Activated T-cell treated with anti-CD3 and anti-CD28 coated beads for 48 hours (primary cell): ENCODE data around the gene CHD2.

Experiments
- DNase-seq: peaks from one replicate; pipeline ENCODE4 v3.0.0-alpha.2; 2020; ENCODE audit warnings: low read depth

Gene CHD2

DNA sequence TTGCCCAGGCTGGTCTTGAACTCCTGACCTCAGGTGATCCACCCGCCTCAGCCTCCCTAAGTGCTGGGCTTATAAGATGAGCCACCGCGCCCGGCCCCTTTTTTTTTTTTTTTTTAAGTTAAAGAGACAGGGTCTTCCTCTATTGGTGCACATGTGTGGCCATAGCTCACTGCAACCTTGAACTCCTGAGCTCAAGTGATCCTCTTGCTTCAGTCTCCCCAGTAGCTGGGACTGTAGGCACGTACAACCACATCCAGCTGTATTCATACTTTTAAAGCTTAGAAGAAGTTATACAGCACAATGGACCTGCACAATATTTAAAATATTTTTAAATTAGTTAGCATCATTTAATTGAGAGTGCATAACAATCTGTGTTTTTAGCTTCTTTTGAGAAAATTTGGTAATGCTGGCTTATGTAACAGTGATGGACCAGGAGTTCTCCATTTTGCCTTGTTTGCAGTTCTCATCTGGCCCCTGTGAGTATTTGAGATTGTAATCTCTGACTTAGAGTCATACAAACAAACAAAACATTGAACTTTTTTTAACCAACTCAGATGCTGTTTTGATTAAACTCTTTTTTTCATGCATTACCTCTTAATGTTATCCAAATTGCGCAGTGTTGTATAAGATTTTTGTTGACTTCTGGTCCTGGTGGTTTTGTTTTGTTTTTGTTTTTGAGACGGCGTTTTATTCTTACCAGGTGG lies 33.0 kb downstream of the CHD2 start:
- no peak for DNase-seq

DNA sequence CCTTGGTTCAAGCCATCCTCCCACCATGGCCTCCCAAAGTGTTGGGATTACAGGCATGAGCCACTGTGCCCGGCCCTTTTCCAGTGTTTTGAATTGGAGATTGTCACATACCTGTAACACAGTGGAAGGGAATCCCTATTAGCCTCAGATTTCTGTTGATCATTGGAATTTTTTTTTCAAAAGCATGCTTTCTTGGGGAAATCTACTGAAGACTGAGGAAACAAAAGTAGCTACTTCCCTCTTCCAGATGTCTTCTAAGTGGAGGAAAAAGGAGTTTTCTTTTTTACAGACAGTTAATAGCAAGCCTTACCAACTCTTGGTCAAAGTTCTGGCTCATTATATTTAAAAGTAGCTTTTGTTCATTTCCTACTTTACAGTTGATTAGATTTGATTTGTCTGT lies 33.7 kb downstream of the CHD2 start:
- no peak for DNase-seq

DNA sequence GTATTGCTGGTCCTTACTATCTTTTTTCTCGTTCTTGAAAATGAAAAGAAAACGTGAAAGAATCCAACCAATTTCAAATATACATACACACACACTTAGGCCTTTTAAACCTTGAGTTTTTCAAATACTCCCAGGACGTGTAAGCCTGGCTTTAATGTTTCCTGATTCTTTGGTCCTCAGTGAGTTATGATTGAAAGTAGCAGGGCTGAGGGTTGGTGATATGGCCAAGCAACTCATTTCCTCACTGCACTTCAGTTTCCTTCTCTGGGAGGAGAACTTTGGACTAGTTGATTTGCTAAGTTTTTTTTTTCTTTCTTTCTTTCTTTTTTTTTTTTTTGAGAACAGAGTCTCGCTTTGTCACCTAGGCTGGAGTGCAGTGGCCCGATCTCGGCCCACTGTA lies 34.6 kb downstream of the CHD2 start:
- no peak for DNase-seq

DNA sequence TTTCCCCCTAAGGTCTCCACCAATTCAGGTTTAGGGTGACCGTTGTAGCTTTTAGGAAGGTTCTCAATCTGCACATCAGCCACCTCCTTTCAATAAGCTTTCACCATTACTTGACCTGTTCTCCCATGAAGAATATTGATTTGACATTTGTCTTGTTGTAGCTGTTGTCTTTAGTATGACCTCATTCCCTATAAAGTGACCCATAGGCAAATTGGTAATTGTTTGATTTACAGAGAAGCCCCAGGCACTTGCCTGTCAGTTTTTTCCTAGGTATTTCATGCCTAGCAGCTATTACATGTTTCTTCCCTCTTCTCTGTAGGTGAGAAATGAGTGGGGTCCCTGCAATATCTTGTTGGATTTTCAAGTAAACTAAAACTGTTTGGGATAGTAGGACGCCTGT lies 36.0 kb downstream of the CHD2 start:
- no peak for DNase-seq

DNA sequence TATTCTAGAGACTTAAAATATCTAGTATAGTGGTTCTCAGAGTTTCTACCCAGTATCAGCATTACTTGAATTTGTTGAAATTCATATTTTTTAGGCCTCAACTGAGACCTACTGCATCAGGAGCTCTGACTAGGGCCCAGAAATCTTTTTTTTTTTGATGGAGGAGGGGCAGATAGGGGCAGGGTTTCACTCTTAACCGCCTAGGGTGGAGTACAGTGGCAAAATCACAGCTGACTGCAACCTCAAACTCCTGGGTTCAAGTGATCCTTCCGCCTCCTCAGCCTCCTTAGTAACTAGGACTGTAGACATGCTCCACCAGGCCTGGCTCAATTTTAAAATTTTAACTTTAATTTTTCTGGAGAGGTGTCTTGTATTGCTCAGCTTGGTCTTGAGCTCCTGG lies 36.6 kb downstream of the CHD2 start:
- no peak for DNase-seq

DNA sequence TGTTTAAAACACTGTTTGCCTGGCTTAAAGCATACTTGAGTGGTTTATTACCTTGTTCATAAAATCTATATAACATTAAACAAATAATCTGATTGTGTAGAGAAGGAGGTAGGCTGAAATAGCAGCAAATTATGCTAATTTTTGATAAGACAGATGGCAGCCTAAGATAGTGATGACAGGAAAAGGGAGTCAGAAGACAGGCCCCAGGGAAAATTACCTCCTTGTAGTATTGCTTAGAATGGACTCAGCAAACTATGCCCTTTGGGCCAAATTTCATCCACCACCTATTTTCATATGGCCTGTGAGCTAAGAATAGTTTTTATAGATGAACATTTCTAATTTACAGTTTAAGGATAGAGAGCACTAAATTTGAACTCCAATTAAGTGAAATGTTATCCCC lies 37.8 kb downstream of the CHD2 start:
- no peak for DNase-seq

DNA sequence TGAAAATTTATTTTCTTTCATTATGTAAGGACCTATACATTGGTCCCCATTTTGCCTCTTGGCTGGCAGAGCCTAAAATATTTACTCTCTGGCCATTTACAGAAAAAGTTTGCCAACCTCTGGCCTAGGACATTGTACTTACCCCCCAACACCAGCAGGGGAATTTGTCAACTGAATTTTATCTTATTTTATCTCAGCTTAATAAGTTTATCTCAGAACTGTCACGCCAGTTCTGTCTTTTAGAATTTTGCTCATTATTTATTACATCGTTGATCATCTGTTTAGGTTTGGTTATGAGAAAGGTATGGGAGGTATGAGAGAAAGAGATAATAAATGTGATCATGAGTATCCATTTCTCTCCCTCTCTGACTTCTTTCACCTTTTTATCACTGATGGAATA lies 38.3 kb downstream of the CHD2 start:
- DNase-seq, result no peak

DNA sequence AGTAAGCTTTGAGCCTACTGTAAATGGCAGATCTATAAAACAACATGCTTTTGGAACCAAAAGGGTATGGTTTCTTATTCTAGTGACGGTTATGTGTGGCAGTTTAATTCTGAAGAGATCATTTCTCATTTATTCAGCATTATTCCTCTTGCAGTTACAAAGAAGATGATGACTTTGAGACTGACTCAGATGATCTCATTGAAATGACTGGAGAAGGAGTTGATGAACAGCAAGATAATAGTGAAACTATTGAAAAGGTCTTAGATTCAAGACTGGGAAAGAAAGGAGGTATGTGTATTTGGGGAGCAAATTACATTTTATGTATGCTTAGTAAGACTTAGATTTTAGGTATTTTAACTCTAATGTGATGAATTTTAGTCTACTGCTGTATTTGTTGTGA lies 41.5 kb downstream of the CHD2 start:
- DNase-seq, result no peak

DNA sequence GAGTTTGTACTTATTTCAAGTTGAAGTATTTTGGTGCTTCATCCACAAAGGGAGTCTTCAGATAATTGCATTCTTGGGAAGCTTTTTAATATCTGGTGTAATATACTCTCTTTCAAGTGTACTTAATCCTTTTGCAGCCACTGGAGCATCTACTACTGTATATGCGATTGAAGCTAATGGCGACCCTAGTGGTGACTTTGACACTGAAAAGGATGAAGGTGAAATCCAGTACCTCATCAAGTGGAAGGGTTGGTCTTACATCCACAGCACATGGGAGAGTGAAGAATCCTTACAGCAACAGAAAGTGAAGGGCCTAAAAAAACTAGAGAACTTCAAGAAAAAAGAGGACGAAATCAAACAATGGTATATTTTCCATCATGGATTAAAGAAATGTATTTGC lies 42.6 kb downstream of the CHD2 start:
- no peak for DNase-seq

DNA sequence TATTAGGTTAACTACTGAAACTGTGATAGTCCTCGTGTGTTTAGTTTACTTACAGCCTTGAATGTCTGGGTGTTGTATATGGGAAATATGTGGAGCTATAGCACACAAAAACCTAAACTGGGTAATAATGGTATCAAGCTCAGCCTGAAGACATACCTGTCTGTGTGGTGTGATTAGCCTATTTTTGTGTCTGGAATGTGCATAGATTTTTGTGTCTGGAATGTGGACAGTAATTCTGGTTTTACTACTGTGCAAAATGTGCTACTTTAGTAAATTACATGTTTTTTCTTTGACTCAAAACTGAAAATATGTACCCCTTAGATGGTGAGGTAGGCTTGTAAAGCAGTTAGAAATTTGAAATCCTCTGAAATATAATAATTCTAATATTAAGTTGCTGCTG lies 43.5 kb downstream of the CHD2 start:
- no peak for DNase-seq

DNA sequence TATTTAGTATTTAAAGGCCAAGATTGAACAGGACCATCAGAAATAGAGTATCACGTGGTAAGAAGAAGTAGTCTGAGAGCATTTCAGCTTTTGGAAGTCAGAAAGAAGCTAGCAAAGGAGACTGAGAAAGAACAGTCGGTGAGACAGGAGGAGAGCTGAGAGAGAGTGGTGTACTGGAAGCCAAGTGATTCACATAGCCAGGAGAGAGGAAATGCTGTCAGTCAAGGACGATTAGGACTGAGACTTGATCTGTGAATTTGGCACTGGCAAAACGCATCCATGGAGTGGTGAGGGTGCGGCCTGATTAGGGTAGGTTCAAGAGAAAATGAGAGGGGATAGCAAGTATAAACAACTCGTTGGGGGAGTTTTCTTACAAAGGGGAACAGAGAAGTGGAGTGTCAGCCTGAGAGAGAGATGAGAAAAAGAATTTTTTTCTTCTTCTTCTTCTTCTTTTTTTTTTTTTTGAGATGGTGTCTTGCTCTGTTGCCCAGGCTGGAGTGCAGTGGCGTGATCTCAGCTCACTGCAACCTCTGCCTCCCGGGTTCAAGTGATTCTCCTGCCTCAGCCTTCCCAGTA lies 44.9 kb downstream of the CHD2 start:
- DNase-seq, result no peak

DNA sequence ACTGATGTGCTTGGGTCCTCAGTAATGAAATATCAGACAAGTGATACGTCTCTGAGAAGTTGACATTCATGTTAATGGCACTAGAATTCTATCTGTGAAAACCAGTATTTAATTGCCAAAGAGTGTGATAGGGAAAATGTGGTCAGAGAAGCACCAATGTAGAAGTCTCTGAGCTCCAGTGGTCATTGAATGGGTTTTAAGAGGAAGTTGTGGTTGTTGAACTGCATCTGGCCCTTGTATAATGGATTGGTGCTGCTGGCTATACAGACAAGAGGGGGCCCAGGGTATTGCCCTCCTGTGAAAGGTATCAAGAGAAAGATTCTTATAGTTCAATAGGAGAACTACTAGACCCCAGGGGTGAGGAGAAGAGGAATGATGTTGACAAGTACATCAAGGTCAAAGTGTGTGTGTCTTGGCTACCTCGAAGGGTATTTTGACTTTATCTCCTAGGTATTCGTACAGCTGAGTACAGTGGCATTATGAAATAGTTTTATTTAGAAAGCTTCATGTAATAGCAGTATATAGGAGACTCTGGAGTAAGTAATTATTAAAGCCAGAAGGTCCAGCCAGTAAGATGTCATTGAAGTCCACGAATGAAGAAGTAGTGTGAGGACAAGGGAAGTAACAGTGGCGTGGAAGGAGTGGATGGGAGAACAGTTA lies 47.1 kb downstream of the CHD2 start:
- DNase-seq, result no peak

DNA sequence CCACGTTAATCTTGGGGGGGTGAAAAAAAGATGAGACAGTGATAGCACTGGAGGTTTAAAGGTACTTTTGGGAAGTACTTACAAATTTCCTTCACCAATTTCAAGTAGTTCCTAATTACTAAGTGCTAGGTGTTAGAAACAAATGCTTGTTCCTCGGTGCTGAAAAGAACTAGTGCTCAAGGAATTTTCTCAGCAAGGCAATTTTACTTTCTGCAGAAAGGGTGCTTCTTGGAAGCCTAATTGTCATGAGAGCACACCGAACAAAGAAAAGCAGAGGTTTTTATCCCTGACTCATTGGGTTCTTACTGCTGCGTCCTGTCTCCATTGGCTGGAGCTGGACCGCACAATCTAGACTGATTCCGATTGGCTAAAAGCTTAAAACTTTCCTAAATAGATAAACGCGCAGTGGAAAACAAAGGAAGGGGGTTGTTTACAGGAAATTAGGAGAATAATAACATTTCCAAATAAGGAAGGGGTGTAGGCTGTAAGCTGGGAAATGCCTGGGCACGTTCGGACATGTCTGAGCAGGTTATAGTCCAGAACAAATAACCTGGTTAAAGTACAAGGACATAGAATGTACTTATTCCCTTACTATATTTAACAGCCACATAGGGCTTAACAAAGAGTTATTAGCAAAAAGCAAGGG lies 49.6 kb downstream of the CHD2 start:
- no peak for DNase-seq

DNA sequence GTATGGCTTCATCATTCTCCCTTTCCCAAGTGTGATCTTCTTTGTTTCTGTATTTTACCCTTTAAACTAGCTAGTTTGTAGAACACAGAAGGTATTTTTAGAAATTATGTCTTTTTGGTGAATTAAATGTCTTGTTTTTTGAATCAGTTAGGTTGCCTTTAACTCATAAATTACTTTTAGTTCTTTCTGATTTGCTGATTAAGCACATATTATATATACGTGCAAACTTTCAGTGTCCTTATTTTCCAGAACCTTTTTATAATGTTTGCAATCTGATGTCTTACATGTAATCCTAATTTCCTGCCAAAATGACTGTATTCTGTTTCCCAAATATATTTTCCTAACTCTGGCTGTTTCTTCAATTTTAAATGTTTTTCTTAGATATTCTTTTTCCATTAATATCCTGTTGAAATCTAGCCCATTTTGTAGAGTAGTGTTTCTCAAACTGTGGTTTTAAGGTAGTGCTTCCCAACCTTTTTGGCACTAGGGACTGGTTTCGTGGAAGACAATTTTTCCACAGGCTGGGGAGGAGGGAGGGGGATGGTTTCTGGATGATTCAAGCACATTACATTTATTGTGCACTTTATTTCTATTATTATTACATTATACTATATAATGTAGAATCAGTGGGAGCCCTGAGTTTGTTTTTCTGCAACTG lies 51.8 kb downstream of the CHD2 start:
- no peak for DNase-seq

DNA sequence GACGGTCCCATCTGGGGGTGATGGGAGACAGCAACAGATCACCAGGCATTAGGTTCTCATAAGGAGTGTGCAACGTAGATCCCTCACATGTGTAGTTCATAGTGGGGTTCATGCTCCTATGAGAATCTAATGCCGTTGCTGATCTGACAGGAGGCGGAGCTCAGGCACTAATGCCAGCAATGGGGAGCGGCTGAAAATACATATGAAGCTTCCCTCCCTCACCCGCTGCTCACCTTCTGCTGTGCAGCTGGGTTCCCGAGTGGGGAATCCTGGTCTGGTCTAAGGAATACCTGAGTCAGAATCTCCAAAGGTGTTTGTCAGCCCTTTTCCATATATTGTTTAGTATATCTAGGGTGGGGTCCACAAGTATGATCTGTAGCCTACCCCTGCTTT lies 52.3 kb downstream of the CHD2 start:
- no peak for DNase-seq

DNA sequence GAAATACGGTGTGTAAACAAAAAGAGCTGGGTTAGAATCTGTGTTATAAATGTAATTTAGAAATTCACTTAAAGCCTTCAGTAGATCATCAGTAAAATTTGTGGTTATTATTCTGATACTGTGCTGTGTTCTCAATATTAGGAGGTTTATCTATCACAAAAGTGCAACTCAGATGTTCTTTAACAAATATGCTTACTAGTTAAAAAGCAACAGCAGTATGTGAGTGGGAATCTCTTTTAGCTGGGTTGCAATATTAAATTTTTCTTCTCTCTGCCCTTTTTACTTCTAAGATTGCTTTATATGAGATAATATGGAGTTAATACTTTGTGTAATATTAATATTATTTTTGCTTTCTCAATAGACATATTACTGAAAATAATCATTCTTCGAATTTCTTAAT lies 53.4 kb downstream of the CHD2 start:
- DNase-seq, result no peak

DNA sequence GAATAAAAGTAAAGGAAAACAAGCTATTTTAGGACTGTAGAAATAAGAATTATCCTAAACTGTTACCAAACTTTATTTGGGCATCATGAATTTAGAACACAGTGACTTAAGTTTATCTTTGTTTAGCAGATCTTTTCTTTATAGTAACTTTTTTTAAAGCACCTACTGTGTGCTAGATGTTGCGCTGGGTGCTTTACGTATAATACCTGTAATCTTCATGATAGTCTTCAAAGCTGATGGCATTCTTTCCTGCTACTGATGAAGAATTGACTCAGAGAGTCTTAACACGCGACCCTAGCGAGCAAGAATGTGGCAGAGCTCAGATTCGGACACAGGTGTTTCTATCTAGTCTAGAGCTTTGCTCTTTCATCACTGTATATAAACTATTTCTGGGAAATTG lies 53.9 kb downstream of the CHD2 start:
- DNase-seq, result no peak

DNA sequence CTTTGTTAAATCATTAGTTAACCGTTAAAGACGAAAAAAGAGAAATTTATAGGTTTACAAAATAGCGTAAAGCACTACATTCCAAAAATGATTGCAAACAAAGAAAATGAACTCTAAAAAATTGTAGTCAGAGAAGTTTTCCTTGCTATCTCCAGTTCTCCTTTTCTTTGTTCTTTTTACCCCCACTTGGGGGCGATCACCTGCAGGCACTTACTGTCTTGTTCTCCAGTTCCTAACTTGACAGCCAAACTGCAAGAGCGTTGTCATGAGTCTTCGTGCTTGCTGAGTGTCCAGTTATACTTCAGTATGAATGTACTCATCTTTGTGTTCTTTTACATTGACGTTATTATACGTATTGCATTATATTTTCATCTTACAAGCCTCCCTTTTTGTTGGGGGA lies 54.5 kb downstream of the CHD2 start:
- DNase-seq, result no peak

DNA sequence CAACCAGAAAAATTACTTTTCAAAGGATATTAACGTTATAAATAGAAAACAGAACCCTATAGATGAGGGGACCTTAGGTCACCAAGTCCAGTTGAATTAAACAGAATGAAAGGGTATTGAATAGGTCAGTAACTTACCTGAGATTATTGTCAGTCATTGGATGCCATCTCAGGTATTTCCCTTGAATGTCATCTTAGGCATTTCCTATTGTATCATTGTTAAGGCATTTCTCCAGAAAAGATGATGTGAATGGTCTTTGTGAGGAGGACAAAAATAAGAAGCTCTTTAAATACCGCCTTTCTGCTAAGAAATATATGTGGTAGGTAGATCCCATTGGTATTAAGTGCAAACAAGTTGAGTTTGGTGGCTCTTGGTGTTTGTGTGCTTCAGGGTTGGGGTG lies 55.6 kb downstream of the CHD2 start:
- DNase-seq, result no peak

DNA sequence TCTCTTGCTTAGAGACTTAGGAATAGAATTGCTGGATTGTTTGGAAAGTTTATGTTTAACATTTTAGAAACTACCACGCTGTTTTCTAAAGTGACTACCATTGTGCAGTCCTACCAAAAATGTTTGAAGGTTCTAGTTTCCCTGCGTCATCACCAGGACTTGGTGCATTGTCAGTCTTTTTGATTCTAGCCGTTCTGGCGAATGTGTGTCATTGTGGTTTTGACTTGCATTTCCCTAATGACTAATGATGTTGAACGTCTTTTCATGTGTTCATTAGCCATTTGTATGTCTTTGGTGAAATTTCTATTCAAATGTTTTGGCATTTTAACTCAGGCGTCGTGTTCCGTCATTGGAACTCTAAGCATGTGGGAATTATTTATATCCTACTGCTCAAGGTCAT lies 58.0 kb downstream of the CHD2 start:
- peak; percentile 27 for DNase-seq

DNA sequence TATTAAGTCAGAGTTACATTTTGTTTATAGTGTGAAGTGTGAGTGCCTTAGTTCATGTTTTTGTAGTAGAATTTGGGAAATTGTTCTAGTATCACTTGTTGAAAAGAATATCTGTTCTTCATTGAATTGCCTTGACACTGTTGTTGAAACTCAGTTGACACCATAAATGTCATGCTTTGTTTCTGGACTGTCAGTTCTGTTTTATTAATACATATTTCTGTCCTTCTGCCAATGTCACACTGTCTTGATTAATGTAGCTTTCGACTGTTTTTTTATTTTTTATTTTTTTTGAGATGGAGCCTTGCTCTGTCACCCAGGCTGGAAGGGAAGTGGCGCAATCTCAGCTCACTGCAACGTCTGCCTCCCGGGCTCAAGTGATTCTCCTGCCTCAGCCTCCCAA lies 59.1 kb downstream of the CHD2 start:
- DNase-seq, result no peak

DNA sequence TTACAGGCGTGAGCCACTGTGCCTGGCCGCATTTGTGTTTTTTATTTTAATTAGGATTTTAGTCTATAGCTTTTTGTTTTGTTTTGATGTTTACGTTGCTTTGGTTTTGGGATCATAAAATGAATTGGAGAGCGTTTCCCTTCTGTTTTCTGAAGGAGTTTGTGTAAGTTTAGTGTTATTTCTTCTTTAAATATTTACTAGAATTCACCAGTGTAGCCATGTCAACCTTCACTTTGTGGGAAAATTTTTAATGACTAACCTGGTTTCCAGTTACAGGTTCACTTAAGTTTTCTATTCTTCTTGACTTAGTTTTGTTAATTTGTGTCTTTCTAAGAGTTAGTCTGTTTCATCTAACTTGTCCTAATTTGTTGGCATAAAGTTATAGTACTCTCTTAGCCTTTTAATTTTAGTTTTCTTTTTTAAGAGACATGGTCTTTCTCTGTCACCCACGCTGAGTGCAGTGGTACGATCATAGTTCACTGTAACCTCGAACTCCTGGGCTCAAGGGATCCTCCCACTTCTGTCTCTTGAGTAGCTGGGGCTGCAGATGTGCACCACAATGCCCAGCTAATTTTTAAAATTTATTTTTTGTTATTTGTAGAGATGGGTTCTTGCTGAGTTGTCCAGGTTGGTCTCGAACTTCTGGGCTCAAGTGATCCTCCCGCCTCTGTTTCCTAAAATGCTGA lies 61.0 kb downstream of the CHD2 start:
- no peak for DNase-seq
